Fibroblast of mammary gland (primary cell): ENCODE measurements around the gene RHOU.

Source experiments
- DNase-seq: peaks from one replicate; pipeline ENCODE4 v3.0.0-alpha.2; 2010; ENCODE audit warnings: low read depth
- H3K4me3 ChIP-seq: 2 replicates; pipeline ENCODE4 v1.5.1; 2011; ENCODE audit warnings: low read depth, mild to moderate bottlenecking, low read length, moderate library complexity; ENCODE audit not compliant: control insufficient read depth
- TF ChIP-seq, protein P1 (sequence below): conservative IDR thresholded peaks from 2 replicates; pipeline ENCODE4 v1.5.1; 2011; ENCODE audit warnings: low read depth, low read length, inconsistent platforms; ENCODE audit not compliant: control insufficient read depth, insufficient read depth

Gene RHOU

GRCh38 chr1:228743405-228743804, 8.1 kb downstream of the RHOU start:
- TF ChIP-seq, protein P1, sequence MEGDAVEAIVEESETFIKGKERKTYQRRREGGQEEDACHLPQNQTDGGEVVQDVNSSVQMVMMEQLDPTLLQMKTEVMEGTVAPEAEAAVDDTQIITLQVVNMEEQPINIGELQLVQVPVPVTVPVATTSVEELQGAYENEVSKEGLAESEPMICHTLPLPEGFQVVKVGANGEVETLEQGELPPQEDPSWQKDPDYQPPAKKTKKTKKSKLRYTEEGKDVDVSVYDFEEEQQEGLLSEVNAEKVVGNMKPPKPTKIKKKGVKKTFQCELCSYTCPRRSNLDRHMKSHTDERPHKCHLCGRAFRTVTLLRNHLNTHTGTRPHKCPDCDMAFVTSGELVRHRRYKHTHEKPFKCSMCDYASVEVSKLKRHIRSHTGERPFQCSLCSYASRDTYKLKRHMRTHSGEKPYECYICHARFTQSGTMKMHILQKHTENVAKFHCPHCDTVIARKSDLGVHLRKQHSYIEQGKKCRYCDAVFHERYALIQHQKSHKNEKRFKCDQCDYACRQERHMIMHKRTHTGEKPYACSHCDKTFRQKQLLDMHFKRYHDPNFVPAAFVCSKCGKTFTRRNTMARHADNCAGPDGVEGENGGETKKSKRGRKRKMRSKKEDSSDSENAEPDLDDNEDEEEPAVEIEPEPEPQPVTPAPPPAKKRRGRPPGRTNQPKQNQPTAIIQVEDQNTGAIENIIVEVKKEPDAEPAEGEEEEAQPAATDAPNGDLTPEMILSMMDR: no peak
- no peak overlapping the region for H3K4me3 ChIP-seq
- DNase-seq: no peak

DNA sequence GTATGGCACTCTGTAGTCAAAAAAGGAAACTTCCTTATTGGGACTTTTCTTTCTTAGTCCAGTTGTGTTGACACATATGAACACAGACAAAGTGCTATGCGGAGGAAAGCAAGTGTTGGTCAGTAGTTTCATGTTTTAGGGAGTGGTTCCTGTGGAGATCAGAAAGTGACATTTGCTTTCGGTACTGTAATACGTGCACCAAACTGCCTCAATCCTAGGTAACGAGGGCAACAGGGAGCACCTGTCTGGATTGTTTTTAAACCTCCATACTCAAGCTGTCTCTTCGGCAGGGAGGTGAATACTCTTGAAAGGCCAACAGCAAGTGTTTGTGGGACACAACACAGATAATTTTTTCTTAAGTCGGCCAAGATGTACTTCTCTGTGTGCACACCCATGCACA, 9.1 kb downstream of the RHOU start:
- TF ChIP-seq, protein P1: no peak
- no peak for DNase-seq
- no peak overlapping the region for H3K4me3 ChIP-seq

- TF ChIP-seq, protein P1: no peak
Measured at GRCh38 chr1:228744918-228745317, 9.6 kb downstream of the RHOU start.

DNA sequence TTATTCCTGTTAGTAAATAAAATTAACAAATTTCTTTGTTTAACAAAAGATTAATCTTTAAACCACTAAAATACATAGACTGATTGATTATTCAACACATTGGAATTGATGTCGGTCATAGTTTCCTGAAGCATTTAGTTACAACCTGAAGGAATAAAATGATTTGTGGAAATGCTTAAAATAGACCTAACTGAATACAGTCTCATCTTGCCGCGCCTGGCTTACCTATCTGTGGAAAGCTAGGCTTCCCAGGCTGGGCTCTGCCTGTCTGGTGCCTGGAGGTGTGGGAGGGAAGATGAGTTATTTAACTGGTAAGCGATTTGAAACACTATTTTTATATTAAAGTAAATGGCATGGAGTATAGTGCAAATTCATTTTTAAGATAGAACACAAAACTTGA, 10.2 kb downstream of the RHOU start:
- TF ChIP-seq, protein P1: no peak
- DNase-seq: no peak
- H3K4me3 ChIP-seq: no peak overlapping the region

More at GRCh38 chr1:228744918-228745317, 9.6 kb downstream of the RHOU start:
- no peak for DNase-seq
- no peak overlapping the region for H3K4me3 ChIP-seq

DNA sequence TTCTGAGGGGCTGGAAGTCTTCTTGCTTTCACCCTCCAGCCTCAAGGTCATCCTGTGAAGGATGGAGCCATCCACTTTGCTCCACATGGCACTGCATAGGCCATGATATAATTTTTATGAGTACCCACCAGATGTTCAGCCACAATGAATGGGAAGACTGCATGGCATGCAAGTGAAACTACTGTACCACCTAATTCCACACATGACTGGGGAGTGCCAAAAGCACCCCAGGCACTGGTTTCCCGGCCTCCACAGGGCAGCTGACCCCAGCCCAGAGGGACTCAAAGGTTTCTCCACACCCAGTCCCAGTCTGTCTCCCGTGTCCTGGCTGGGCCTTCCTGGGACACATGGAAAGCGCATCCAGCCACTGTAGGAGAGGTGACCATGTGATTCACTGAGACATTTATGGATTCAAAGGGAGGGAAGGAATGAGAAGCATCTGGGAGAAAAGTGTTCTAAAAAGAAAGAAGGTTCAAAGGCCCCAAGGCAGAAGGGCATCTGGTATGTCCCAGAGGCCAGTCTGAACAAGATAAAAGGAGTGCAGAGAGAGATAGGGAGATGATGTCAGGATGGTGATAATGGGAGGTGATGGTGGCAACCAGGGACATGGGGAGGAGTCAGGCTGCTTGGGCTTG, 12.1 kb downstream of the RHOU start:
- no peak overlapping the region for H3K4me3 ChIP-seq
- TF ChIP-seq, protein P1: no peak
- no peak for DNase-seq

DNA sequence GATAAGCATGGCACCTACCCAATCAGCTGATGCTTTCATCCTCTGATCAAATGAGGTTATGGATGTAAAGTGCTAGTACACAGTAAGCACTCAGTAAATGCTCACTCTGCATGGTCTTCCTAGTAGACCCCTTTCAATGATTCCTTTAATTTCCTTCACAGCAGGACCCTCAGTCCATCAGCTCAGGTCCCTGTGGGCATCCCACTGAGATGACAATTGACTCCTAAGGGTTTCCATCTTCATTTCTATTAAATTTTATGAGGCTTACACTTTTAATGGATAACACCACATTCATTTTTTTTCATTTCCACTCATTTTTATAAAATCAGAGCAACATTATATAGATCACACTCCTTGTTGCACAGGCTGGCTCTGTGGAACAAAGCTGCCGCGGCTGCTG, 12.8 kb downstream of the RHOU start:
- TF ChIP-seq, protein P1: no peak
- no peak overlapping the region for H3K4me3 ChIP-seq
- DNase-seq: no peak

GRCh38 chr1:228748431-228748830, 13.2 kb downstream of the RHOU start:
- DNase-seq: no peak
- no peak overlapping the region for H3K4me3 ChIP-seq
- TF ChIP-seq, protein P1: no peak
